Activated naive CD8-positive, alpha-beta T cell treated with anti-CD3 and anti-CD28 coated beads, Interleukin-2, amount 50 U/mL, for 24 hours (primary cell): ENCODE results near the gene LOXL4.

Experiments
- ATAC-seq: fragments of 150-1000 bp; cut with Tn5 transposase; one replicate; pipeline ENCODE4 v1.10.0; 2021
- DNase-seq: peaks from one replicate; pipeline ENCODE4 v3.0.0; 2021
- H3K27ac Mint-ChIP-seq: one replicate; pipeline ENCODE4 v1.8.0; 2021; ENCODE audit warnings: mild to moderate bottlenecking, mixed read lengths
- H3K27me3 Mint-ChIP-seq: one replicate; pipeline ENCODE4 v1.8.0; 2021; ENCODE audit warnings: mixed read lengths
- H3K36me3 Mint-ChIP-seq: one replicate; pipeline ENCODE4 v1.8.0; 2021; ENCODE audit warnings: low read depth, mixed read lengths
- H3K4me1 Mint-ChIP-seq: one replicate; pipeline ENCODE4 v1.8.0; 2021; ENCODE audit warnings: mixed read lengths
- H3K4me3 Mint-ChIP-seq: one replicate; pipeline ENCODE4 v1.8.0; 2021; ENCODE audit warnings: mild to moderate bottlenecking, moderate library complexity, mixed read lengths
- H3K9me3 Mint-ChIP-seq: one replicate; pipeline ENCODE4 v1.8.0; 2021; ENCODE audit warnings: mixed read lengths

LOXL4 gene

GRCh38 chr10:98302741-98303365 is 34.9 kb upstream of the LOXL4 start:
- no peak for DNase-seq
- Mint-ChIP-seq H3K4me3 (no peak overlapping the region), H3K9me3 (peaks cover 4% of the 10 kb centered on the region), H3K36me3 (no peaks in the 10 kb centered on the region), H3K27ac (no peak overlapping the region), H3K4me1 (no peaks in the 10 kb centered on the region), H3K27me3 (peaks cover 6% of the 10 kb centered on the region)
- no peak for ATAC-seq

- no peak overlapping the region for H3K4me3 Mint-ChIP-seq
- H3K4me1 Mint-ChIP-seq: no peaks in the 10 kb centered on the region
- no peaks in the 10 kb centered on the region for H3K36me3 Mint-ChIP-seq
- H3K27me3 Mint-ChIP-seq: peaks cover 7% of the 10 kb centered on the region
- DNase-seq: no peak
- ATAC-seq: no peak
- peaks cover 4% of the 10 kb centered on the region for H3K9me3 Mint-ChIP-seq
- no peak overlapping the region for H3K27ac Mint-ChIP-seq
Observed at GRCh38 chr10:98301664-98302319, 33.8 kb upstream of the LOXL4 start.

- H3K27me3 Mint-ChIP-seq: peaks cover 9% of the 10 kb centered on the region
- no peak overlapping the region for H3K4me3 Mint-ChIP-seq
- ATAC-seq (no peak), DNase-seq (no peak)
- H3K27ac Mint-ChIP-seq: no peak overlapping the region
- H3K36me3 Mint-ChIP-seq: no peaks in the 10 kb centered on the region
- H3K4me1 Mint-ChIP-seq: no peaks in the 10 kb centered on the region
- H3K9me3 Mint-ChIP-seq: no peaks in the 10 kb centered on the region
Observed at GRCh38 chr10:98300526-98301229, 32.7 kb upstream of the LOXL4 start.

- ATAC-seq (no peak), DNase-seq (no peak)
- H3K4me3 Mint-ChIP-seq: no peak overlapping the region
- no peaks in the 10 kb centered on the region for H3K36me3 Mint-ChIP-seq
- peaks cover 10% of the 10 kb centered on the region for H3K27me3 Mint-ChIP-seq
- no peak overlapping the region for H3K27ac Mint-ChIP-seq
- H3K4me1 Mint-ChIP-seq: no peaks in the 10 kb centered on the region
- H3K9me3 Mint-ChIP-seq: no peaks in the 10 kb centered on the region
Observed at GRCh38 chr10:98299341-98299740, 31.3 kb upstream of the LOXL4 start.

GRCh38 chr10:98296524-98296923 is 28.5 kb upstream of the LOXL4 start:
- DNase-seq (no peak), ATAC-seq (no peak)
- Mint-ChIP-seq H3K4me1 (no peaks in the 10 kb centered on the region), H3K9me3 (no peaks in the 10 kb centered on the region), H3K27me3 (peaks cover 12% of the 10 kb centered on the region), H3K36me3 (no peaks in the 10 kb centered on the region), H3K27ac (no peak overlapping the region), H3K4me3 (no peak overlapping the region)

- DNase-seq: no peak
- Mint-ChIP-seq H3K27ac (no peak overlapping the region), H3K27me3 (peaks cover 12% of the 10 kb centered on the region), H3K4me1 (no peaks in the 10 kb centered on the region), H3K36me3 (no peaks in the 10 kb centered on the region), H3K9me3 (no peaks in the 10 kb centered on the region), H3K4me3 (no peak overlapping the region)
- no peak for ATAC-seq
Observed at GRCh38 chr10:98295907-98296306, 27.9 kb upstream of the LOXL4 start.

GRCh38 chr10:98295401-98295811 is 27.4 kb upstream of the LOXL4 start:
- no peak overlapping the region for H3K27ac Mint-ChIP-seq
- peaks cover 12% of the 10 kb centered on the region for H3K27me3 Mint-ChIP-seq
- no peak for DNase-seq
- H3K9me3 Mint-ChIP-seq: no peaks in the 10 kb centered on the region
- no peak for ATAC-seq
- H3K4me3 Mint-ChIP-seq: no peak overlapping the region
- H3K4me1 Mint-ChIP-seq: no peaks in the 10 kb centered on the region
- H3K36me3 Mint-ChIP-seq: no peaks in the 10 kb centered on the region

- no peak for DNase-seq
- H3K4me3 Mint-ChIP-seq: no peak overlapping the region
- peaks cover 7% of the 10 kb centered on the region for H3K27me3 Mint-ChIP-seq
- no peaks in the 10 kb centered on the region for H3K4me1 Mint-ChIP-seq
- no peaks in the 10 kb centered on the region for H3K36me3 Mint-ChIP-seq
- no peak overlapping the region for H3K27ac Mint-ChIP-seq
- no peak for ATAC-seq
- no peaks in the 10 kb centered on the region for H3K9me3 Mint-ChIP-seq
Observed at GRCh38 chr10:98294270-98294627, 26.3 kb upstream of the LOXL4 start.

GRCh38 chr10:98293550-98294269 is 25.7 kb upstream of the LOXL4 start:
- H3K27me3 Mint-ChIP-seq: peaks cover 7% of the 10 kb centered on the region
- H3K36me3 Mint-ChIP-seq: no peaks in the 10 kb centered on the region

GRCh38 chr10:98292971-98293370 is 25.0 kb upstream of the LOXL4 start:
- no peaks in the 10 kb centered on the region for H3K4me1 Mint-ChIP-seq
- no peak for DNase-seq
- H3K27me3 Mint-ChIP-seq: peaks cover 6% of the 10 kb centered on the region

More at GRCh38 chr10:98293550-98294269, 25.7 kb upstream of the LOXL4 start:
- no peak overlapping the region for H3K27ac Mint-ChIP-seq
- no peak for ATAC-seq
- H3K4me1 Mint-ChIP-seq: no peaks in the 10 kb centered on the region
- no peaks in the 10 kb centered on the region for H3K9me3 Mint-ChIP-seq
- no peak for DNase-seq
- H3K4me3 Mint-ChIP-seq: no peak overlapping the region

GRCh38 chr10:98289802-98290209 is 21.8 kb upstream of the LOXL4 start:
- Mint-ChIP-seq H3K27ac (no peak overlapping the region), H3K4me3 (no peak overlapping the region), H3K4me1 (no peaks in the 10 kb centered on the region), H3K9me3 (no peaks in the 10 kb centered on the region), H3K36me3 (no peaks in the 10 kb centered on the region), H3K27me3 (peaks cover 2% of the 10 kb centered on the region)
- ATAC-seq: no peak
- DNase-seq: no peak

More at GRCh38 chr10:98292971-98293370, 25.0 kb upstream of the LOXL4 start:
- no peaks in the 10 kb centered on the region for H3K9me3 Mint-ChIP-seq
- H3K36me3 Mint-ChIP-seq: no peaks in the 10 kb centered on the region
- H3K4me3 Mint-ChIP-seq: no peak overlapping the region
- H3K27ac Mint-ChIP-seq: no peak overlapping the region
- no peak for ATAC-seq

GRCh38 chr10:98287321-98287720 is 19.3 kb upstream of the LOXL4 start:
- no peak for ATAC-seq
- H3K4me3 Mint-ChIP-seq: no peak overlapping the region

GRCh38 chr10:98286419-98286818 is 18.4 kb upstream of the LOXL4 start:
- Mint-ChIP-seq H3K27ac (no peak overlapping the region), H3K4me1 (no peaks in the 10 kb centered on the region), H3K4me3 (no peak overlapping the region), H3K27me3 (peaks cover 8% of the 10 kb centered on the region), H3K9me3 (peaks cover 3% of the 10 kb centered on the region), H3K36me3 (no peaks in the 10 kb centered on the region)
- DNase-seq (no peak), ATAC-seq (no peak)

More at GRCh38 chr10:98287321-98287720, 19.3 kb upstream of the LOXL4 start:
- H3K36me3 Mint-ChIP-seq: no peaks in the 10 kb centered on the region
- DNase-seq: no peak
- H3K27ac Mint-ChIP-seq: no peak overlapping the region
- no peaks in the 10 kb centered on the region for H3K4me1 Mint-ChIP-seq
- H3K9me3 Mint-ChIP-seq: no peaks in the 10 kb centered on the region
- H3K27me3 Mint-ChIP-seq: peaks cover 6% of the 10 kb centered on the region

GRCh38 chr10:98285416-98285815 is 17.4 kb upstream of the LOXL4 start:
- Mint-ChIP-seq H3K9me3 (peaks cover 9% of the 10 kb centered on the region), H3K36me3 (no peaks in the 10 kb centered on the region), H3K4me1 (no peaks in the 10 kb centered on the region), H3K27me3 (peaks cover 8% of the 10 kb centered on the region), H3K27ac (no peak overlapping the region), H3K4me3 (no peak overlapping the region)
- DNase-seq (no peak), ATAC-seq (no peak)
